Duodenal mucosa (tissue), 2 donors: Measurements from ENCODE around the gene RAD54L.
"Not testable (repeated sequence)": the region's sequence is repeated elsewhere in the genome, so short reads cannot be mapped to it uniquely, and the experiment has no call there.

ENCODE experiments used
- H3K27ac ChIP-seq: one replicate; pipeline ENCODE4 v1.7.0; 2013; ENCODE audit warnings: low read depth, low read length
- H3K27me3 ChIP-seq, 2 donors: one replicate each; pipeline ENCODE4 v1.7.0; 2013; ENCODE audit warnings: low read length in 2 of 2, control low read depth in 1 of 2; ENCODE audit not compliant: insufficient read depth in 2 of 2, control insufficient read depth in 1 of 2
- H3K36me3 ChIP-seq, 2 donors: one replicate each; pipeline ENCODE4 v1.7.0; 2013; ENCODE audit warnings: low read length in 2 of 2, control low read depth in 1 of 2; ENCODE audit not compliant: insufficient read depth in 2 of 2, control insufficient read depth in 1 of 2
- H3K4me1 ChIP-seq, 2 donors: one replicate each; pipeline ENCODE4 v1.7.0; 2013; ENCODE audit warnings: low read length in 2 of 2, control low read depth in 1 of 2; ENCODE audit not compliant: insufficient read depth in 2 of 2, control insufficient read depth in 1 of 2
- H3K4me3 ChIP-seq, 2 donors: one replicate each; pipeline ENCODE4 v1.7.0; 2013; ENCODE audit warnings: low read length in 2 of 2, low read depth in 1 of 2
- H3K9ac ChIP-seq, 2 donors: one replicate each; pipeline ENCODE4 v1.7.0; 2013; ENCODE audit warnings: low read length in 2 of 2, low read depth in 1 of 2
- H3K9me3 ChIP-seq, 2 donors: one replicate each; pipeline ENCODE4 v1.7.0; 2013; ENCODE audit warnings: low read length in 2 of 2, control low read depth in 1 of 2; ENCODE audit not compliant: control insufficient read depth in 1 of 2

Gene RAD54L

DNA sequence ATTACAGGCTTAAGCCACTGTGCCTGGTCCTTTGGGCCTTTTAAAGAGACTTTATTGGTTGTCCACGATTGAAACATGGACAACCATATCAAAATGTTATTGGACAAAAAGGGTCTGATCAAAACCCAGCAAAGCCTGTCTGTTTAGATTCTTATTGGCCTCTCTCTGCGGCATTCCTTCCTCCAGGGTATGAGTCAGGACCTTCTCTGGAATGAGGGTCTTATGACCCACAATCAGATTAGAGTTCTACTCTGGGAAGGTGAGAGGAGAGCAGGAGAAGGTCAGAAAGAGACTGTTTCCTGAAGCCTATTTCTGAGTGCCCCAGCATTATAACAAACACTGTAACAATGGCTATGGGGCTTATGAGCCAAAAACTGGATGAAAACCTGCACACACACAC lies 36.5 kb upstream of the RAD54L start:
- Histone ChIP-seq H3K36me3 (no peaks in the 10 kb centered on the region), H3K9ac (no peak overlapping the region), H3K27ac (no peak overlapping the region)

DNA sequence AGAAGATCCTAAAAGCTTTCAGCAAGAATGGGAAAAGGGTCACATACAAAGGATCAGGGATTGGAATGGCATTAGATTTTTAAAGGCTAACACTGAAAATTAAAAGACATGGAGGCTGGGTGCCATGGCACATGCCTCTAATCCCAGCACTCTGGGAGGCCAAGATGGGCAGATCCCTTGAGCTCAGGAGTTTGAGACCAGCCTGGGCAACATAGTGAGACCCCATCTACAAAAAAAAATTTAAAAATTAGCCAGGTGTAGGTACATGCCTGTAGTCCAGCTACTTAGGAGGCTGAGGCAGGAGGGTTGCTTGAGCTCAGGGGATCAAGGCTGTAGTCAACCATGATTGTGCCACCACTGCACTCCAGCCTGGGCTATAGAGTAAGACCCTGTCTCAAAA lies 32.1 kb upstream of the RAD54L start:
- H3K27me3 ChIP-seq, result no peaks in the 10 kb centered on the region
- no peak overlapping the region for H3K9ac ChIP-seq
- H3K27ac ChIP-seq, result no peak overlapping the region
- H3K4me1 ChIP-seq, result no peaks in the 10 kb centered on the region
- no peaks in the 10 kb centered on the region for H3K36me3 ChIP-seq
- H3K9me3 ChIP-seq, result no peaks in the 10 kb centered on the region
- H3K4me3 ChIP-seq, result no peak overlapping the region

More for the DNA sequence above, 36.5 kb upstream of the RAD54L start:
- Histone ChIP-seq H3K4me3 (no peak overlapping the region), H3K4me1 (no peaks in the 10 kb centered on the region), H3K27me3 (no peaks in the 10 kb centered on the region), H3K9me3 (no peaks in the 10 kb centered on the region)

DNA sequence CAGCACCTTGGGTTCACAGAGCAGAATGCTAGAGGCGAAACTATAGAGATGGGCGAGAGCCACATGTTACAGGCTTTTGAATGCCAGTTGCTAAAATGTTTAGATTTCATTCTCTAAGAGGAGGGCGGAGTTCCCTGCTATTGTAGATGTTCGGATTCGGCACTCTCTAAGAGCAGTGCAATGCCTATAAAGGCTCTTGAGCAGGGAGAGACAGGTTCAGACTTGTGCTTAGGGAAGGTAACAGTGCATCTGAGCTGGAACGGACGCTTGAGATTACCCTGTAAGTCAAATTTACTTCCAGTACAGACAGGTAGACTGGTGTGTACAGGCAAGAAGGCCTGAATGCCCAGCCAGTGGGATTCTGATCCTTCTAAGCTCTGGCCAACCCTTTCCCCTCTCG lies 29.1 kb upstream of the RAD54L start:
- no peak overlapping the region for H3K9ac ChIP-seq
- H3K4me3 ChIP-seq, result no peak overlapping the region
- H3K36me3 ChIP-seq, result no peaks in the 10 kb centered on the region
- no peak overlapping the region for H3K27ac ChIP-seq
- H3K4me1 ChIP-seq, result peaks cover 0 to under 1% of the 10 kb centered on the region in 2 donors
- no peaks in the 10 kb centered on the region for H3K27me3 ChIP-seq
- no peaks in the 10 kb centered on the region for H3K9me3 ChIP-seq

DNA sequence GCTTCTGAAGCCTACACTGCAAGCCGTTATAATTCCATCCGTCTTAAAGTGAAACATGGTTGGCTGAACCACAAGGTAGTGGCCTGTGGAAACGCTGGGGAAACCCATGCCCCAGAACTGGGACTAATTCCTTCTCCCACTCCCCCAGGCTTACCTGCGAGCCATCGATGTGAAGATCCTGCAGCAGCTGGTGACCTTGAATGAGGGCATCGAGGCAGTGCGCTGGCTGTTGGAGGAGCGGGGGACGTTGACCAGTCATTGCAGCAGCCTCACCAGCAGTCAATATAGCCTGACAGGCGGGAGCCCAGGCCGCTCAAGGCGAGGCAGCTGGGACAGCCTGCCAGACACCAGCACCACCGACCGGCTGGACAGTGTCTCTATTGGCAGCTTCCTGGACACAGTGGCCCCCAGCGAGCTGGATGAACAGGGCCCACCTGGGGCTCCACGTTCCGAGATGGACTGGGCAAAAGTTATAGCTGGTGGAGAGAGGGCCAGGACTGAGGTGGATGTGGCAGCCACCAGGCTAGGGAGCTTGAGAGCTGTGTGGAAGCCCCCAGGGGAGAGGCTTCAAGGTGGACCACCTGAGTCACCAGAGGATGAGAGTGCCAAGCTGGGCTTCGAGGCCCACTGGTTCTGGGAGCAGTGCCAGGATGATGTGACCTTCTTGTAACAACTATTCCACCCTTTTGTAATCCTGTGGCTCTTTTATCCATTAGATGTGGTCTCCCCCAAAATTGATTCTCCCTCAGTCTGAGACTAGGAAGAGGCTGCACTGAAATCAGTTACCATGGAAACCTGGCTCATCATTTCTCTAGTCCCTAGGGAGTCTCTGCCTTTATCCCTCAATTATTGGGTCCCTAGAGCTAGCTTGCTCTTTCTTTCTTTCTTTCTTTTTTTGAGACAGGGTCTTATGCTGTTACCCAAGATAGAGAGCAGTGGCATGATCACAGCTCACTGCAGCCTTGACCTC lies 27.7 kb upstream of the RAD54L start:
- H3K9ac ChIP-seq, result no peak overlapping the region
- no peaks in the 10 kb centered on the region for H3K27me3 ChIP-seq
- H3K4me1 ChIP-seq, result peaks cover 2 to 3% of the 10 kb centered on the region in 2 donors
- no peak overlapping the region for H3K27ac ChIP-seq
- H3K4me3 ChIP-seq, result no peak overlapping the region
- H3K36me3 ChIP-seq, result no peaks in the 10 kb centered on the region
- H3K9me3 ChIP-seq, result no peaks in the 10 kb centered on the region

DNA sequence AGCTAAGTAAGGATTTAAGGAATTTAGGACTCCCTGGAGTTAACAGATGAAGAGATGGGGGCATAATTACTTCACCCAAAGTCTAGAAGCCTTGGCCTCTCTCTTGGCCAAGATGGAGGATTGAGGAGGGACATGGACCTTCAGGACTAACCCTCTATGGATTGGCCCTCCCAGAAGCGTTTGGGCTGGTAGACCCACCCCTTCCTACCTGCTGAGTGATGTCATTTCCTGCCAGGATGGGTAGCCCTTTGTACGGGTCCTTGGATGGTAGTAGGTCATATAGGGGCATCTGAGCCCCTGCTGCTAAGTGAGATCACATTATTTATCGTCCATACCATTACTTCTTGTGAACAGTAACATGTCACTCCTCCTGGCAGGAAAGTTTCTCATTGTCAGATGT lies 26.8 kb upstream of the RAD54L start:
- Histone ChIP-seq H3K27ac (no peak overlapping the region), H3K36me3 (no peaks in the 10 kb centered on the region), H3K9ac (no peak overlapping the region), H3K4me1 (peaks cover 2 to 3% of the 10 kb centered on the region in 2 donors), H3K27me3 (no peaks in the 10 kb centered on the region), H3K4me3 (no peak overlapping the region), H3K9me3 (no peaks in the 10 kb centered on the region)

DNA sequence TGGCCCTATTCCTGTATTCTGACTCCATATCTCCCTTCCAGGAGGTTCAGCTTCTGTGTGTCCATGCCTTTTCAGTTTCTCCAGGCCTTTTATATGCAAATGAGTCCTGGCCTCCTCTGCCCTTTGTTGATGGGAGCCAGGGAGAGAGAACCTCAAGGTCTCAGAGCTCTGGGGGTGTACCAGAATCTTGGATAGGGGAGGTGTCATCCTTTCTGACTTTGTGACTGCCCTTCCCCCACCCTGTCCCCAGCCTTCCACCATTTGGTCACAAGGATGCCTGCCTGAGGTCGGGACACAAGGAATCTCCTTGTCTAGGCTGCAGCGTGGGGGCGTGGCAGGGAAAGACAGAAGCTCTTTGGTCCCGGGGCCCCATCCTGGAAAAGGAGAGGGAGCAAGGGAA lies 25.8 kb upstream of the RAD54L start:
- no peaks in the 10 kb centered on the region for H3K36me3 ChIP-seq
- no peaks in the 10 kb centered on the region for H3K27me3 ChIP-seq
- no peak overlapping the region for H3K4me3 ChIP-seq
- no peak overlapping the region for H3K27ac ChIP-seq
- no peaks in the 10 kb centered on the region for H3K9me3 ChIP-seq
- no peak overlapping the region for H3K9ac ChIP-seq
- peaks cover 2 to 3% of the 10 kb centered on the region in 2 donors for H3K4me1 ChIP-seq

DNA sequence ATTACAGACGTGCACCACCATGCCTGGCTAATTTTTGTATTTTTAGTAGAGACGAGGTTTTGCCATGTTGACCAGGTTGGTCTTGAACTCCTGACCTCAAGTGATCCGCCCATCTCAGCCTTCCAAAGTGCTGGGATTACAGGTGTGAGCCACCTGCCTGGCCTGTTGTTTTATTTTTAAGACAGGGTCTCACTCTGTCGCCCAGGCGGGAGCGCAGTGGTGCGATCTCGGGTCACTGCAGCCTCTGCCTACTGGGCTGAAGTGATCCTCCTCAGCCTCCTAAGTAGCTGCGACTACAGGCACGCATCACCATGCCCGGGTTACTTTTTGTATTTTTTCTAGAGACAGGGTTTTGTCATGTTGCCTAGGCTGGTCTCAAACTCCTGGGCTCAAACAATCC lies 24.5 kb upstream of the RAD54L start:
- not testable (repeated sequence) for H3K9me3 ChIP-seq, H3K4me3 ChIP-seq, H3K27ac ChIP-seq, H3K27me3 ChIP-seq, H3K36me3 ChIP-seq, H3K4me1 ChIP-seq, H3K9ac ChIP-seq

DNA sequence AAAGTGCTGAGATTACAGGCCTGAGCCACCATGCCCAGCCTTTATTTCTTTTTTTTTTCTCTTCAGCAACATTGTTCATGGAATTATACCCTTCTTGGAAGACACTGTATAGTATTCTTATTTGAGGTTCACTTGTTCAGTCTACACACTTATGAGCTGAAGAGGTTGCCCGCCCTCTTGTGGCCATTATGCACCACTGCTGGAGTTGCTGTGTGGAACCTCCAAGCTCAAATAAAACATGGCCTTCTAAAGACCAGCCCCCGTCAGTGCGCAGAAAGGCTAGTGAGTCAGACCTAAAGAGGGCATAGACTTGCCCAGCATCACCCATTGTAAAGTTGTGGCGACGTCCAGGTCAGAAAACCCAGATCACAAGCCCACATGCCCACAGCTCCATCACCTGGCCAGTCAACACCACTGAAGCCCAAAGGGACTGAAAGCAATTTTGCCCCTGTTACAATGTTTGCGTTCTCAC lies 24.1 kb upstream of the RAD54L start:
- Histone ChIP-seq H3K4me1 (peaks cover 2 to 3% of the 10 kb centered on the region in 2 donors), H3K27ac (no peak overlapping the region), H3K4me3 (no peak overlapping the region), H3K36me3 (no peaks in the 10 kb centered on the region), H3K9me3 (no peaks in the 10 kb centered on the region), H3K27me3 (no peaks in the 10 kb centered on the region), H3K9ac (no peak overlapping the region)

DNA sequence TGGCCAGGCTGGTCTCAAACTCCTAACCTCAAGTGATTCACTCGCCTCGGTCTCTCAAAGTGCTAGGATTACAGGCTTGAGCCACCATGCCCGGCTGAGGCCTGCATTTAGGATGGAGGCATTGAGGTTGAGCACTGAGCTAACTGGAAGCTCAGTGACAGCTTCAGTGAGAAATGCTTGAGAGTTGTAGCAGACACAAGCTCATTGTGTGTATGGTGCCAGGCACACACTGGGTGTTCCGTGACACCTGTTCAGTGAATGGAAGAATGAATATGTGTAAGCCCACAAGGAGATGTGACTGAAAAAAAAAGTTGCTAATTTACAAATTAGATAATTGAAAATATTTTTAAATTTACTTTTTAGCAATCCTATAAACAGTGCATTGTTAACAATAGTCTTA lies 22.6 kb upstream of the RAD54L start:
- Histone ChIP-seq H3K27ac (no peak overlapping the region), H3K27me3 (no peaks in the 10 kb centered on the region), H3K4me3 (no peak overlapping the region), H3K9me3 (no peaks in the 10 kb centered on the region), H3K9ac (no peak overlapping the region), H3K36me3 (no peaks in the 10 kb centered on the region), H3K4me1 (peaks cover 2 to 3% of the 10 kb centered on the region in 2 donors)

DNA sequence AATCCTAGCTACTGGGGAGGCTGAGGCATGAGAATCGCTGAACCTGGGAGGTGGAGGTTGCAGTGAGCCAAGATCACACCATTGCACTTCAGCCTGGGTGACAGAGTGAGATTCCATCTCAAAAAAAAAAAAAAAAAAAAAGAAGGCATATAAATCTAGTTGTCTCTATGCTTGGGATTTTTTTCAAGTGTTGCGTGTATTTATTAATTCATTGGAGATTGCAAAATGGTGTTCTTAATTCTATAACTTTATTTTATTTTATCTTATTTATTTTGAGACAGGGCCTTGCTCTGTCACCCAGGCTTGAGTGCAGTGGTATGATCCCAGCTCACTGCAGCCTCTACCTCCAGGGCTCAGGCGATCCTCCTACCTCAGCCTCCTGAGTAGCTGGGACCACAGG lies 16.3 kb upstream of the RAD54L start:
- not testable (repeated sequence) for H3K27ac ChIP-seq, H3K36me3 ChIP-seq, H3K4me1 ChIP-seq, H3K9me3 ChIP-seq, H3K9ac ChIP-seq, H3K27me3 ChIP-seq, H3K4me3 ChIP-seq
